ENCODE measurements around the gene HLA-DRA. TPM values are rescaled to one million over a fixed set of nuclear protein-coding genes. Genes with fewer than 3 reads are reported as not detected.

Gene HLA-DRA
- total and polyA plus RNA-seq, 2 of the 8 experiments (the other 6 are each of a cell fraction or from before 2014, with no cell fraction given), result 5.0 to 6.2 TPM

- no peak for TF ChIP-seq CTCF (IDR thresholded peaks at IDR 0.05; ENCODE audit: control extremely low read depth in 1 of 3, insufficient read depth in 1 of 3, low read depth in 1 of 3, low read length in 3 of 3)
These were observed 45.8 kb upstream of the HLA-DRA start (continued) for GRCh38 chr6:32393665-32394420.

Data from H1 (cell line).